Thymus (tissue), 11 donors: Measurements from ENCODE around the gene ITGB4. TPM values are rescaled to one million over a fixed set of nuclear protein-coding genes. Genes with fewer than 3 reads are reported as not detected.
A peak's percentile ranks its signal among the peaks of the same experiment; 100 is the strongest.

Experiments used
- DNase-seq, 9 donors: peaks; one replicate each; pipeline ENCODE4 v3.0.0-alpha.2; 2013; ENCODE audit warnings: low spot score in 9 of 9, low read depth in 6 of 9, missing footprints in 1 of 9
- H3K27ac ChIP-seq, 2 donors: one replicate each; pipeline ENCODE4 v1.5.1; 2013; ENCODE audit warnings: control low read depth in 1 of 2, low read depth in 1 of 2, low read length in 1 of 2, mild to moderate bottlenecking in 1 of 2, moderate library complexity in 1 of 2
- H3K27me3 ChIP-seq, 2 donors: one replicate each; pipeline ENCODE4 v1.5.1; 2013; ENCODE audit warnings: low read length in 1 of 2; ENCODE audit not compliant: control insufficient read depth in 2 of 2, insufficient read depth in 1 of 2
- H3K36me3 ChIP-seq, 2 donors: one replicate each; pipeline ENCODE4 v1.5.1; 2013; ENCODE audit warnings: low read length in 1 of 2, mild to moderate bottlenecking in 1 of 2, moderate library complexity in 1 of 2; ENCODE audit not compliant: control insufficient read depth in 2 of 2, insufficient read depth in 2 of 2
- H3K4me1 ChIP-seq, 2 donors: one replicate each; pipeline ENCODE4 v1.5.1; 2013; ENCODE audit warnings: low read length in 2 of 2; ENCODE audit not compliant: control insufficient read depth in 2 of 2, insufficient read depth in 2 of 2
- H3K4me3 ChIP-seq, 2 donors: one replicate each; pipeline ENCODE4 v1.5.1; 2013; ENCODE audit warnings: low read length in 2 of 2, control low read depth in 1 of 2, mild to moderate bottlenecking in 1 of 2
- H3K9me3 ChIP-seq, 2 donors: one replicate each; pipeline ENCODE4 v1.5.1; 2013; ENCODE audit warnings: low read length in 1 of 2, mild to moderate bottlenecking in 1 of 2; ENCODE audit not compliant: control insufficient read depth in 2 of 2, insufficient read depth in 1 of 2
- WGBS: extraction: QIAGEN DNeasy Blood & Tissue Kit; methylation state at CpG from one replicate; pipeline ENCODE4 v1.1.7; 2013; 5-methylcytosine and 5-hydroxymethylcytosine counted together
- polyA plus RNA-seq: library from polyadenylated mRNA; stranded (reverse); fragments of 200-250 nt; gene quantifications from one replicate; pipeline ENCODE4 v1.2.3, GENCODE V29; 2013
- total RNA-seq: library from RNA; stranded (reverse); fragments of 120-200 nt; gene quantifications from one replicate; pipeline ENCODE4 v1.2.4, GENCODE V29; 2013
- donor health status: healthy.

ITGB4 gene
- total and polyA plus RNA-seq, 2 donors = 4.3 to 79.0 TPM

- H3K27me3 ChIP-seq = no peaks in the 10 kb centered on the region
- H3K36me3 ChIP-seq = no peaks in the 10 kb centered on the region
- no peak overlapping the region for H3K4me3 ChIP-seq
- WGBS = 99% methylated on average over 17 of the region's 17 CpGs
- no peaks in the 10 kb centered on the region for H3K4me1 ChIP-seq
- no peak overlapping the region for H3K27ac ChIP-seq
- no peak for DNase-seq
- H3K9me3 ChIP-seq = no peaks in the 10 kb centered on the region
Measured at GRCh38 chr17:75740215-75740614, 19.0 kb downstream of the ITGB4 start.

DNA sequence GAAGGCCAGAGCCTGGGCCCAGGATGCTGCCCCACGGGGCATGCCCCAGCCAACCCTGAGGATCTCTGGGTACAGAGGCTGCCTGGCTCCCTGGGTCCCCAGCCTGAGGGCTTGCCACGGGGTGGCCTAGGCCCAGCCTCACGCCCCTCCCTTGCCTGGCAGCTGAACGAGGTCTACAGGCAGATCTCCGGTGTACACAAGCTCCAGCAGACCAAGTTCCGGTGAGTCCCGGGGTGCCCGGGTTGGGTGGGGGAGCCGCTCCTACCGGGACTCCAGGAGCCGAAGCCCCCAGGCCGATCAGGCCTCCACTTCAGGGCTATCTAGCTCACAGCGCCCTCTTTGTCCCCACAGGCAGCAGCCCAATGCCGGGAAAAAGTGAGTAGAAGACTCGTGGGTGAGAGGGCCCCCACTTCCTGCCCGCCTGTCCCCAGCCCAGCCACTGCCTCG is 19.4 kb downstream of the ITGB4 start:
- no peak overlapping the region for H3K27ac ChIP-seq
- no peaks in the 10 kb centered on the region for H3K36me3 ChIP-seq
- H3K9me3 ChIP-seq = no peaks in the 10 kb centered on the region
- H3K4me3 ChIP-seq = no peak overlapping the region
- 91% methylated on average over 17 of the region's 17 CpGs for WGBS
- H3K27me3 ChIP-seq = no peaks in the 10 kb centered on the region
- H3K4me1 ChIP-seq = no peaks in the 10 kb centered on the region
- DNase-seq = no peak

DNA sequence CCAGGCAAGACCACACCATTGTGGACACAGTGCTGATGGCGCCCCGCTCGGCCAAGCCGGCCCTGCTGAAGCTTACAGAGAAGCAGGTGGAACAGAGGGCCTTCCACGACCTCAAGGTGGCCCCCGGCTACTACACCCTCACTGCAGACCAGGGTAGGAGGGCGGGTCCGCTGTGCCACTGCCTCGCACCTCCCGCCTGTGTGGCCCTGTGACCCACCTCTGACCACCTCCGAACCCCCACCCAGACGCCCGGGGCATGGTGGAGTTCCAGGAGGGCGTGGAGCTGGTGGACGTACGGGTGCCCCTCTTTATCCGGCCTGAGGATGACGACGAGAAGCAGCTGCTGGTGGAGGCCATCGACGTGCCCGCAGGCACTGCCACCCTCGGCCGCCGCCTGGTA is 21.1 kb downstream of the ITGB4 start:
- H3K9me3 ChIP-seq = no peaks in the 10 kb centered on the region
- no peak for DNase-seq
- no peak overlapping the region for H3K4me3 ChIP-seq
- H3K27me3 ChIP-seq = no peaks in the 10 kb centered on the region
- 92% methylated on average over 25 of the region's 25 CpGs for WGBS
- no peaks in the 10 kb centered on the region for H3K36me3 ChIP-seq
- no peaks in the 10 kb centered on the region for H3K4me1 ChIP-seq
- H3K27ac ChIP-seq = no peak overlapping the region

- Histone ChIP-seq H3K36me3 (no peaks in the 10 kb centered on the region), H3K27ac (no peak overlapping the region), H3K4me1 (peaks cover 2 to 3% of the 10 kb centered on the region in 2 donors), H3K4me3 (no peak overlapping the region), H3K27me3 (no peaks in the 10 kb centered on the region), H3K9me3 (no peaks in the 10 kb centered on the region)
- WGBS = 97% methylated on average over 25 of the region's 25 CpGs
- DNase-seq = no peak
Measured at GRCh38 chr17:75743625-75744206, 22.5 kb downstream of the ITGB4 start.

- DNase-seq = no peak
- Histone ChIP-seq H3K27ac (no peak overlapping the region), H3K27me3 (peaks cover 0 to 15% of the 10 kb centered on the region in 2 donors), H3K4me1 (peaks cover 2 to 11% of the 10 kb centered on the region in 2 donors), H3K36me3 (no peaks in the 10 kb centered on the region), H3K4me3 (no peak overlapping the region), H3K9me3 (peaks cover 0 to 5% of the 10 kb centered on the region in 2 donors)
- 94% methylated on average over 9 of the region's 9 CpGs for WGBS
Measured at GRCh38 chr17:75748706-75749105, 27.4 kb downstream of the ITGB4 start.

DNA sequence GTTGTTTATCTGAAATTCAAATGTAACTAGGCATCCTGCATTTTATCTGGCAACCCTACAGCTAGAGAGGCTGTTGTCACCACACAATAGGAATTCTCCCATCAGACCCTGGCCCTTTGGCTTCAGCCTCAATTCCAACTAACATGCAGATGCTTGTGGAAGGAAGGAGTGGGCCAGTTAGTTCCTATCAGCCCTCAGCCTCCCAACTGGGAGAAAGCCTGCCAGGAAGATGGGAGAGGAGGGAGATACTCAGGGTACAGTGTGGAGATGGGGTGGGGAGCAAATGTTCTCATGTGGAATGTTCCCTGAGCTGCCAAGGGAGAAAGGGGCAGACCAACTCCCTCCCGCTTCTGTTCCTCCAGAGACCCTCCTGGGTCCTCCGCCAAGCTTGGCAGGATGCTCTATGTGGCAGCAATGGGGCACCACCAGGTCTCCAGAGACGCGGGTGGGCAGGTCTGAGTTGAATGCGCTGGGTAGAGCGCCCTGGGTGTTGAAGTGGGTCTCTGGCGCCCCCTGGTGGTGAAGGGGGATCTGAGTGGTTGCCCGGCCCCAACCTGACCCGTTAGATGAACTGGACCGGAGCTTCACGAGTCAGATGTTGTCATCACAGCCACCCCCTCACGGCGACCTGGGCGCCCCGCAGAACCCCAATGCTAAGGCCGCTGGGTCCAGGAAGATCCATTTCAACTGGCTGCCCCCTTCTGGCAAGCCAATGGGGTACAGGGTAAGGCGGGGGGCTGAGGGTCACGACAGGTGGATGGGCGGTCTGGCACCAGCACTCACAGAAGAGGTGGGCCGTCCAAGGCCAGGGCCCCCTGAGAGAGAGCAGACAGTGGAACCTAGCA is 28.5 kb downstream of the ITGB4 start:
- peak in 7 of 9 donors; percentile 47 to 87 (median 75) for DNase-seq
- H3K4me1 ChIP-seq = peaks cover 7 to 20% of the 10 kb centered on the region in 2 donors
- H3K27ac ChIP-seq = no peak overlapping the region
- H3K36me3 ChIP-seq = no peaks in the 10 kb centered on the region
- H3K27me3 ChIP-seq = peaks cover 0 to 15% of the 10 kb centered on the region in 2 donors
- no peak overlapping the region for H3K4me3 ChIP-seq
- WGBS = 17% methylated on average over 20 of the region's 20 CpGs
- peaks cover 0 to 5% of the 10 kb centered on the region in 2 donors for H3K9me3 ChIP-seq

DNA sequence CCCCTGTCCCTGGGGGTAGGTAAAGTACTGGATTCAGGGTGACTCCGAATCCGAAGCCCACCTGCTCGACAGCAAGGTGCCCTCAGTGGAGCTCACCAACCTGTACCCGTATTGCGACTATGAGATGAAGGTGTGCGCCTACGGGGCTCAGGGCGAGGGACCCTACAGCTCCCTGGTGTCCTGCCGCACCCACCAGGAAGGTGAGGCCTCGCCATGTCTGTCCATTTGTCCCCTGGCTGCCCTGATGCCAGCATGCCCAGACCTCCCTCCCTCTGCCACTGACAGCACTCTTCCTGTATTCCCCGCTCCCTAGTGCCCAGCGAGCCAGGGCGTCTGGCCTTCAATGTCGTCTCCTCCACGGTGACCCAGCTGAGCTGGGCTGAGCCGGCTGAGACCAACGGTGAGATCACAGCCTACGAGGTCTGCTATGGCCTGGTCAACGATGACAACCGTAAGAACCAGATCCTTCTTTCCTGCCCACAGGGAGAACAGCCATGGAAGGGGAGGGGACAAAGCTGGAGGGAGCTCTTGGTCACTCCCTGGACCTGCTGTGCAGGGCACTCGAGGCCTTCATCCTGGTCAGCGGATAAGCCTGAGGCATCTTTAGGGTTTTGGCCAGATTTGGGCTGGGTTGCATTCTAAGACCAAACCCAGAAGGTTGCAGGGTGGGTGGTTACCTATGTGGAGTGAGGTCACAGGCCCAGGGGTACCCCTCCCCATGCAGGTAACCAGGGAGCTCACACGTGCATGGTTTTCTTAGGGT is 29.6 kb downstream of the ITGB4 start:
- WGBS = 95% methylated on average over 23 of the region's 23 CpGs
- no peak overlapping the region for H3K27ac ChIP-seq
- H3K4me3 ChIP-seq = no peak overlapping the region
- DNase-seq = no peak
- H3K4me1 ChIP-seq = peaks cover 7 to 24% of the 10 kb centered on the region in 2 donors
- H3K36me3 ChIP-seq = no peaks in the 10 kb centered on the region
- peaks cover 0 to 5% of the 10 kb centered on the region in 2 donors for H3K9me3 ChIP-seq
- peaks cover 0 to 15% of the 10 kb centered on the region in 2 donors for H3K27me3 ChIP-seq

DNA sequence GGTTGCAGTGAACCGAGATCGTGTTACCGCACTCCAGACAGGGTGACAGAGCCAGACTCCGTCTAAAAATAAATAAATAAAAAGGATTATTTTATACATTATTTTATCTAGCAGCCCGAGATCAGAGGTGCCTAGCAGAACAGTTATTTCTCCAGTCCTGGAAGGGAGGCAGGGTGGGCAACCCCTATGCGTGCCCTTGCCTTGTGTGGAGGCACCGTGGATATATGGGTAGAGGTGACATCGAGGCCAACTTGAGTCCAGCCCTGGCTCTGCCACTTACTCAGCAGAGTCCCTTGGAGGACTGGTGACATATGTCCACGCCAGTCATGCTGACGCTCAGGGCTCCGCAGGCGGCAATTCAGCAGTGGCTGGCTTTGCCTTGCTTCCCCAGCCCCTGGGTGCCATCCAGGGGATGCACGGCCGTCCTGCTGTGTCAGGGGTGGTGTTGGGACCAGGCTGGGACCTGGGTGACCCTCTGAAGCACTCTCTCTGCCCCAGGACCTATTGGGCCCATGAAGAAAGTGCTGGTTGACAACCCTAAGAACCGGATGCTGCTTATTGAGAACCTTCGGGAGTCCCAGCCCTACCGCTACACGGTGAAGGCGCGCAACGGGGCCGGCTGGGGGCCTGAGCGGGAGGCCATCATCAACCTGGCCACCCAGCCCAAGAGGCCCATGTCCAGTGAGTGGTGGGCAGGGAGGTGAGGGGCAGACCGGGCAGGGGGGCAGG is 30.6 kb downstream of the ITGB4 start:
- peaks cover 0 to 5% of the 10 kb centered on the region in 2 donors for H3K9me3 ChIP-seq
- H3K4me3 ChIP-seq = no peak overlapping the region
- DNase-seq = no peak
- H3K4me1 ChIP-seq = peaks cover 7 to 24% of the 10 kb centered on the region in 2 donors
- peaks cover 0 to 15% of the 10 kb centered on the region in 2 donors for H3K27me3 ChIP-seq
- 90% methylated on average over 24 of the region's 24 CpGs for WGBS
- no peak overlapping the region for H3K27ac ChIP-seq
- H3K36me3 ChIP-seq = no peaks in the 10 kb centered on the region
